Renal pelvis (tissue), 4 donors: ENCODE data around the gene CETP. TPM values are rescaled to one million over a fixed set of nuclear protein-coding genes. Genes with fewer than 3 reads are reported as not detected.

Experiments
- DNase-seq: peaks from one replicate; pipeline ENCODE4 v3.0.0-alpha.2; 2013
- polyA plus RNA-seq, 3 donors: library from polyadenylated mRNA; unstranded; fragments of 120-200 nt; gene quantifications; one replicate each; pipeline ENCODE4 v1.2.1, GENCODE V29; 2013; ENCODE audit not compliant: insufficient read length in 3 of 3

The CETP gene
- polyA plus RNA-seq, 3 donors, result 10.2 to 12.1 (median 10.5) TPM

DNA sequence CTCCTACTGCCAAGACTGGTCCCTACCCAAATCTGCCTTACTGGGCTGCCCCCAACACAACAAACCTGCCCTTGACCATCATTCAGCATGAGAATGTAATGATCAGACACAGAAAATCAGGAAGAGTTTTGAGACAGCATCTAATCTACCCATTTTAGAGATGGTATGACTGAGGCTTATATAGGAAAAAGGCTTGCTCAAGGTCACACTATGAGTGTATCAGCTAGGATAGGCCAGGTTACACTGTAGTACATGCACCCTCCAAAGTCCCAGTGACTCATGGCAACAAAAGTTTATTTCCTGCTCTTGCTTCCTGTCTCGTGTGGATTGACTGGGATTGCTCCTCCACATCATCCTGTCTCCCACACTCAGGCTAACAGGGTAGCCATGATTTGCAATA is 55.5 kb downstream of the CETP start:
- no peak for DNase-seq

DNA sequence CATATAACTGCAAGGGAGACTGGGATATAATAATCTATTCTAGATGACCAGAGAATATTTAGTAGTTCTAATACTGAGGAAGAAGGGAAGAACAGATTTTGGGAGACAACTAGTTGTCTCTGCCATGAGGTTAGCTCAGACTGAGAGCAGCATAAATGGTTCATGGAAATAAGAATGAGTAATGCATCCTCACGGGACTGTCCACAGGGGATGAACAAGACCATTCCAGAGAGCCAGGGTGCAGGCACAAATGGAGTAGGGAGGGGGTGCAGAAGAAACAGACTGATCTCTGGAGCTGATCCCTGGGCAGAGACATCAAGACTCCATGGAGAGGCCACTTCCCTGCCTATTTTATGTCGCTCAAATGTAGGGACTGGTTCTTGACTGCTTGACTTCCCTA is 58.0 kb downstream of the CETP start:
- no peak for DNase-seq

DNA sequence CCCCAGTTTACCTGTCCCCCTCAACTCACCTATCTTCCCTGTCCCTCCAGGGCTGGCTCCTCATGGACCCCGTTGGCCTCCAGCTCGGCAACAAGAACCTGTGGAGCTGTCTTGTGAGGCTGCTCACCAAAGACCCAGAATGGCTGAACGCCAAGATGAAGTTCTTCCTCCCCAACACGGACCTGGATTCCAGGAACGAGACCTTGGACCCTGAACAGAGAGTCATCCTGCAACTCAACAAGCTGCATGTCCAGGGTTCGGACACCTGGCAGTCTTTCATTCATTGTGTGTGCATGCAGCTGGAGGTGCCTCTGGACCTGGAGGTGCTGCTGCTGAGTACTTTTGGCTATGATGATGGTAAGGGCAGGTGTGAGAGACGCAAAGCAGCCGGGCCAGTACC is 58.9 kb downstream of the CETP start:
- DNase-seq, result no peak

DNA sequence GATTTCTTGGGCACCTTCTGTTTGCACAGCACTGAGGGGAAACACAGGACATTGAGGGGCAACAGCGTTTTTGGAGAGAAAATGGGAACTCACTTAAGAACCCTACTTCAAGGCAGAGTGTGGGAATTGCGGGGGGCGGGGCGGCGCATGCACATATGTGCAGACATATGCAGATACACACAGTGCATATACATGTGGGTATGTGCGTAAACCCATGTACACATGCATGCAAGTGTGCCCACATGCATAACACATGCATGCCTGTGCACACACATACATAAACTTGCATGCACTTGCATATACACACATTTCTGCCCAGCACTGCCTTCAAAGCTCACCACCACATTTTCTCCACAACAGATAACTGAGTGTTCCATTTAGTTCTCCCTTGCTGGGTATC is 60.0 kb downstream of the CETP start:
- DNase-seq, result no peak

DNA sequence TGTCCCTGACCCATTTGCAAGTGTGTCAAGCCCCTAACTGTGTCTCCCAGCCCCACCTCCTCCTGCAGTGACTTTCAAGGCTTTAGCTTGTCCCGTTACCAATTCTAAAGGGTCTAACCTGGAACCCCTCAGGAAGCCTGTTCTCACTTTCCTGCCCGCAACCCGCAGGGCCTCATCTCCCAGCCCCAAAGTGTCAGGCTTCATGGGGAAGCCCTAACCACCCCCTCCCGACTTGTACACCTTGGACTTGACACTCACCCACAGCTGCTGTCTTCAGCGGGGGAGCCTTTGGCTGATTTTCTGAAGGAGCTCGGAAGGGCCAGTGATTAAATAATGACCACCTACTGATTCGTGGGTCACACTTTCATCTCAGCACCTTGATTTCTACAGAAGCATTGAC is 60.7 kb downstream of the CETP start:
- no peak for DNase-seq

DNA sequence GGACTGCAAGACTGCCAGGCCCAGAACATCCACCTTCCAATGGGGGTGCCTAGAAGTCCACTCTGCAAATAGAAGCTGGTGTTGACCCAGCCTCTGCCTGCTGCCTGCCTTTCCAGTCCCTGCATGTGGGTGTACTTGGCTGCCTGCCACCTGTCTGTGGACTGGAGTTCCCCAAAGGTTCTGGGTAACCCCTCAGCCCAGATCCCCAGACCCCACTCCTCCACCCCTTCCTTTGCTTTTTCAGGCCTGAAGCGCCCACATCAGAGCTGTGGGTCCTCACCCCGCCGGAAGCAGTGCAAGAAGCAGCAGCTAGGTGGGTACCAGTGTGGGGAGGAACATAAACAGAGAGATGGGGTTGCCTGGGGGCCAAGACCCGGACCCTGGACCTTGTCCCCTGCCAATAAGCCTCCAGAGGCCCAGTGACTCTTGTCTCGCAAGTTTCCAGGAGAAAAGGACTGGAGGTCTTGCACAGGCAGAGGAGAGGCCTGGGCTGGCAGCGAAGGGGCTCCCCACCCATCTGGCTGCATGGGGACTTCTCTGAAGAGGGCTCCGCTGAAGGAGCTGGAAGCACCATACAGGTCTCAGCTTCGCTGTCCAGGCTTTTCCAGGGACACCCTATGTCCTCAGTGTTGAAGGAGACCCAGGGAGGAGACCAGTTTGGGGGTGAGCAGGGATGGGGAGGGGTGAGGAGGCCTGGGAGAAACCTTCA is 61.9 kb downstream of the CETP start:
- DNase-seq, result no peak

DNA sequence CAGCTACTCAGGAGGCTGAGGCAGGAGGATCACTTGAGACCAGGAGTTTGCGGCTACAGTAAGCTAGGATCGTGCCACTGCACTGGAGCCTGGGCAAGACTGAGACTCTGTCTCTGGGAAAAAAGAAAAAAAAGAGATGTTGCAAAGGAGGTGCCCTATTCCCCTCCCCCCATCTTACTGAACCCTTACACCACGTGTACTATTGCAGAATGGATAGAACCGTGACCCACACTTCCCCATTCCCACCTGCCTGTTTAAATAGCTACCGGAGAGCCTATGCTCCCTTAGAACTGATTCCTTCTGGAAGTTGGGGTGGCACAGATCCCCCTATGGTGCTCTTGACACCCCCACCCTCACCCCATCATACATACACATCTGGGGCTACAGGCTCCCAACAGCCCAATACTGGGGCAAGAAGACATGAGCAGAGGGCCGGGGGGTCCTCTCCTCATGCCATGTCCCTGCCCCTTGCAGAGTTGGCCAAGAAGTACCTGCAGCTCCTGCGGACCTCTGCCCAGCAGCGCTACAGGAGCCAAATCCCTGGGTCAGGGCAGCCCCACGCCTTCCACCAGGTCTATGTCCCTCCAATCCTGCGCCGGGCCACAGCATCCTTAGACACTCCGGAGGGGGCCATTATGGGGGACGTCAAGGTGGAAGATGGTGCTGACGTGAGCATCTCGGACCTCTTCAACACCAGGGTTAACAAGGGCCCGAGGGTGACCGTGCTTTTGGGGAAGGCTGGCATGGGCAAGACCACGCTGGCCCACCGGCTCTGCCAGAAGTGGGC is 63.3 kb downstream of the CETP start:
- DNase-seq, result no peak

DNA sequence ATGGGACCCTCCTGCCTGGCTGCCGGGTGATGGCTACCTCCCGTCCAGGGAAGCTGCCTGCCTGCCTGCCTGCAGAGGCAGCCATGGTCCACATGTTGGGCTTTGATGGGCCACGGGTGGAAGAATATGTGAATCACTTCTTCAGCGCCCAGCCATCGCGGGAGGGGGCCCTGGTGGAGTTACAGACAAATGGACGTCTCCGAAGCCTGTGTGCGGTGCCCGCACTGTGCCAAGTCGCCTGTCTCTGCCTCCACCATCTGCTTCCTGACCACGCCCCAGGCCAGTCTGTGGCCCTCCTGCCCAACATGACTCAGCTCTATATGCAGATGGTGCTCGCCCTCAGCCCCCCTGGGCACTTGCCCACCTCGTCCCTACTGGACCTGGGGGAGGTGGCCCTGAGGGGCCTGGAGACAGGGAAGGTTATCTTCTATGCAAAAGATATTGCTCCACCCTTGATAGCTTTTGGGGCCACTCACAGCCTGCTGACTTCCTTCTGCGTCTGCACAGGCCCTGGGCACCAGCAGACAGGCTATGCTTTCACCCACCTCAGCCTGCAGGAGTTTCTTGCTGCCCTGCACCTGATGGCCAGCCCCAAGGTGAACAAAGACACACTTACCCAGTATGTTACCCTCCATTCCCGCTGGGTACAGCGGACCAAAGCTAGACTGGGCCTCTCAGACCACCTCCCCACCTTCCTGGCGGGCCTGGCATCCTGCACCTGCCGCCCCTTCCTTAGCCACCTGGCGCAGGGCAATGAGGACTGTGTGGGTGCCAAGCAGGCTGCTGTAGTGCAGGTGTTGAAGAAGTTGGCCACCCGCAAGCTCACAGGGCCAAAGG is 64.4 kb downstream of the CETP start:
- no peak for DNase-seq

DNA sequence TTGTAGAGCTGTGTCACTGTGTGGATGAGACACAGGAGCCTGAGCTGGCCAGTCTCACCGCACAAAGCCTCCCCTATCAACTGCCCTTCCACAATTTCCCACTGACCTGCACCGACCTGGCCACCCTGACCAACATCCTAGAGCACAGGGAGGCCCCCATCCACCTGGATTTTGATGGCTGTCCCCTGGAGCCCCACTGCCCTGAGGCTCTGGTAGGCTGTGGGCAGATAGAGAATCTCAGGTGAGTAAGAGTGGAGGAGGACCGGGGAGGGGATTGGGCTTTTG is 65.0 kb downstream of the CETP start:
- DNase-seq, result no peak

DNA sequence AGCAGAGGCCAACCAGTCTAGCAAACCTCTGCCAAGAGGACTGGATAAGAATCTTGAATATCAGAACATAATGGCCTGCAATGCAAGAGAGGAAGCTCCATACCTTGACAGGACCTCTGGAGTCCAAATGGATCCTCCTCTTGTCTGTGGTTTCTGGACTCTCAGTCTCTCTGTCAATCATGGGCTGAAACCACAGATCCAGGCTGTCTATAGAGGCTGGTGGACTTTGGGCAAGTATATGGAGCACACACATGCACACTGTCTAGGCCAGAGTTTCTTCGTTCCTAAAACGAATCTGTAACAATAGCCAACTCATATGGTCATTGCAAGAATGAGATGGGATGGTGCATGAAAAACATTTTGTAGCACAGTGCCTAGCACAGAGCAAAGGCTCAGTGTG is 65.3 kb downstream of the CETP start:
- no peak for DNase-seq

DNA sequence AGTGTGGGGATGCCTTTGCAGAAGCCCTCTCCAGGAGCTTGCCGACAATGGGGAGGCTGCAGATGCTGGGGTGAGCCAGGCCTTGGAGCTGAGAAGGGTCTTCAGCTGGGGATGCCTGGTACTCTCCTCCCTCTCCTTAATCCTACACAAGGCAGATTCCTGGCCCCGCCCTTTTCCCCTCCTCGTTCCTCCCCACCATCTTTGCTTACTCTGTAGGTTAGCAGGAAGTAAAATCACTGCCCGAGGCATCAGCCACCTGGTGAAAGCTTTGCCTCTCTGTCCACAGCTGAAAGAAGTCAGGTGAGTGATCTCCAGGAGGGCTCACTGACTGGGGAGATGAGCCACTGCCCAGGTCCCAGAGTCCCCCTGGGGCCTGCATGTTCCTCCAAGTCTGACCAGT is 66.3 kb downstream of the CETP start:
- no peak for DNase-seq

DNA sequence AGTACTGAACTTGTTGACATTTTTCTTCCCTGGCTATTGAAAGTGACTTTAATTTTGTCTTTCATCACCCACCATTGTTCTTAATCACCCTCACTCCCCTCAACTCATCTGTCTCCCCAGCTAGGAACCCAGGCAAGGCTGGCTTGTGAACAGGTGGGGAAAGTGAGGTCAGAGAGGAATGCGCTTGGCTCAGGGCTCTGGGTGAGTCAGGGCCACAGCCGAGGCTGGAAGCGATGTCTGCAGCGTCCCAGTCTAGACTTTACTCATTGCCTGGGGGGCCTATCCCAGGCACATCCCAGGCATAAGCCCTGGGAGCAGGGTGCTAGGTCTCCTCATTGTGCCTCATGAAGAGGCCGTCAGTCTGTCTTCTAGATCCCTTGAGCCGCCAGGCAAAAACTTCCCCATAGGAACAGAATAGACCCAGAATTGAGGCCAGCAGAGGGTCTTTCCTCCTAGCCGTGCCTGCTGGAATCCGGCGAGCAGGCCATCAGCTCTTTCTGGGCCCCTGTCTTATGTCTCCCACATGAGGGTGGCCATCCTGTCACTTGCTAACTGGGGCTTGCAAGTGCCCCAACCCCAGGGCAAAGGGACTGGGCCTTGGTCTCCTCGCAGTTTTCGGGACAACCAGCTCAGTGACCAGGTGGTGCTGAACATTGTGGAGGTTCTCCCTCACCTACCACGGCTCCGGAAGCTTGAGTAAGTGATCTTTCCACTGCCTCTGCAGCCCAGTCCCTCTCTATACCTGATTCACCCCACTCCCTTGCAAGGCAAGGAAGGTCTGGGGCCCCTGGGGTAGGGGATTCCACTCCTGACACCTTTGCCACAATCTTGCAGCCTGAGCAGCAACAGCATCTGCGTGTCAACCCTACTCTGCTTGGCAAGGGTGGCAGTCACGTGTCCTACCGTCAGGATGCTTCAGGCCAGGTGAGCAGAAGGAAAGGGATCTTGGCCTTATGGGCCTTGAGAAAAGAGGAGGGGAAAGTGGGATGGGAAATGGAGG is 67.7 kb downstream of the CETP start:
- DNase-seq, result no peak

DNA sequence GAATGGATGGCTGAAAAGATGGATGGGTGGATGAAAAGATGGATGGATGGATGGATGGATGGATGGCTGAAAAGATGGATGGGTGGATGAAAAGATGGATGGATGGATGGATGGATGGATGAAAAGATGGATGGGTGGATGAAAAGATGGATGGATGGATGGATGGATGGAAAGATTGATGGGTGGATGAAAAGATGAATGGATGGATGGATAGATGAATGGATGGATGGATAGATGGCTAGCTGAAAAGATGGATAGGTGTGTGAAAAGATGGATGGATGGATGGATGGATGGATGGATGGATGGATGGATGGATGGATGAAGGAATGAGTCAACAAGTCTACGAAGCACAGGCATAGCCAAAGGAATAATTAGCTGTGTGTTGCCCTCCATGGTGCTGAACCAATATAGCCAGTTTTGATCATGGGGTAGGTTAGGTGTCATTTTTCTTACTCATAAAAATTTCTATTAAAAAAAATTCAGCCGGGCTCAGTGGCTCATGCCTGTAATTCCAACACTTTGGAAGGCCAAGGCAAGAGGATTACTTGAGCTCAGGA is 68.7 kb downstream of the CETP start:
- DNase-seq, result no peak

DNA sequence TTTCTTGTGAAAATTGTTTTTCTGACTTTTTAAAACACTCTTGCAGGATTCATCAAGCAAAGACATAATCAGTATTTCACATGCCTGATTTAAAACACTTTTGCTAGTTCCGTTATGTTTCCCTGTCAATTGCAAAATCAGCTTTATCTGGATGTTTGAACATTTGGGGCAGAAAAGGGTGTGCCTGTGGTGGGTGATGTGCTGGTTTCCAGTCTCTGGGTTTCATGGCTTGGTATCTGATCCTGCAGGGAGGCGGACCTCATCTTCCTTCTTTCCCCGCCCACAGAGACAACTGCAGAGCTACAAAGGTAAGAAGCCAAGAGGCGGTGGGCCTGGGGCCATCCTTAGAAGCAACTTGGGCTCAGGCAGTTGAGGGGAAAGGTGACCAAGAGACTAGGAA is 69.4 kb downstream of the CETP start:
- no peak for DNase-seq

DNA sequence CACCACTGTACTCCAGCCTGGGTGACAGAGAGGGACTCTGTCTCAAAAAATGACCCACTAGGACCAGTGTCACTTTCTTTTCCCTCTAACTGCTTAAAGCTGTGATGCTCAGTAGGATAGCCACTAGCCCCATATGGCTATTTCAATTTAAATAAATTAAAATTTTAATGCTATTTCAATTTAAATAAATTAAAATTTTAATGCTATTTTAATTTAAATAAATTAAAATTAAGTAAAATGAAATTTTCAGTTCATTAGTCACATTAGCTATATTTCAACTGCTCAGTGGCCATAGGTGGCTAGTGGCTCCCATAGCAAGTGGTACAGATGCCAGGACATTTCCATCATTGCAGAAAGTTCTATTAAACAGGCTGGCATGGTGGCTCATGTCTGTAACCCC is 70.6 kb downstream of the CETP start:
- no peak for DNase-seq

DNA sequence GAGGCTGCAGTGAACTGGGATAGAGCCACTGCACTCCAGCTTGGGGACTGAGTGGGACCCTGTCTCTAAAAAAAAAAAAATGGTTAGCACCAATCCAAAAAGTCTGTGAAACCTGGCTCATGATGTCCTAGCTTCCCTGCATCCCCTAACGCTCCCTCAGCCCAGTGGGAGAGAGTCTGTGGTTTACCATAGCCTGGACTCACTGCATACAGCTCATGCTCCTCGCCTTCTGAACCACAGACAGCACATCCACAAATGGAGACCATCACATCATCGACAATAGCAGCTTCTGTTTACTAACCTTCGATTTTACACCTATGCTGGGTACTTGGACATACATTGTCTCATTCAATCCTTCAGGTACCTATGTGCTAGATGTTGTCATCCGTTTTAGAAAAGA is 71.2 kb downstream of the CETP start:
- DNase-seq, result no peak

Other genes with a start within 250 kb of the CETP start
- 10 to 100 TPM; 84.3 to 96.6 (median 89.1) TPM for gene NUP93, start 231.8 kb upstream of the CETP start, polyA plus RNA-seq
- gene SLC12A3, start 96.7 kb upstream of the CETP start, polyA plus RNA-seq, result 10 to 100 TPM; 15.8 to 32.0 (median 27.7) TPM
- 100 to 1,000 TPM; 104 to 129 (median 108) TPM for gene HERPUD1, start 29.8 kb upstream of the CETP start, polyA plus RNA-seq
- 1 to 10 TPM; 1.8 to 4.3 (median 3.5) TPM for gene NLRC5, start 27.6 kb downstream of the CETP start, polyA plus RNA-seq
- 10 to 100 TPM; 35.1 to 40.3 (median 36.4) TPM for gene CPNE2, start 130.6 kb downstream of the CETP start, polyA plus RNA-seq
- 100 to 1,000 TPM in 2 of 3 donors, 10 to 100 TPM in 1; 97.8 to 135 (median 124) TPM for gene PSME3IP1, start 224.1 kb downstream of the CETP start, polyA plus RNA-seq
- gene RSPRY1, start 224.4 kb downstream of the CETP start, polyA plus RNA-seq, result 10 to 100 TPM; 44.2 to 50.3 (median 44.7) TPM